Thymus (tissue), 11 donors: ENCODE data around the gene IP6K1. TPM values are rescaled to one million over a fixed set of nuclear protein-coding genes. Genes with fewer than 3 reads are reported as not detected.
"Not testable (repeated sequence)": the region's sequence is repeated elsewhere in the genome, so short reads cannot be mapped to it uniquely, and the experiment has no call there.

Experiments
- DNase-seq, 9 donors: peaks; one replicate each; pipeline ENCODE4 v3.0.0-alpha.2; 2013; ENCODE audit warnings: low spot score in 9 of 9, low read depth in 6 of 9, missing footprints in 1 of 9
- H3K27ac ChIP-seq, 2 donors: one replicate each; pipeline ENCODE4 v1.5.1; 2013; ENCODE audit warnings: control low read depth in 1 of 2, low read depth in 1 of 2, low read length in 1 of 2, mild to moderate bottlenecking in 1 of 2, moderate library complexity in 1 of 2
- H3K27me3 ChIP-seq, 2 donors: one replicate each; pipeline ENCODE4 v1.5.1; 2013; ENCODE audit warnings: low read length in 1 of 2; ENCODE audit not compliant: control insufficient read depth in 2 of 2, insufficient read depth in 1 of 2
- H3K36me3 ChIP-seq, 2 donors: one replicate each; pipeline ENCODE4 v1.5.1; 2013; ENCODE audit warnings: low read length in 1 of 2, mild to moderate bottlenecking in 1 of 2, moderate library complexity in 1 of 2; ENCODE audit not compliant: control insufficient read depth in 2 of 2, insufficient read depth in 2 of 2
- H3K4me1 ChIP-seq, 2 donors: one replicate each; pipeline ENCODE4 v1.5.1; 2013; ENCODE audit warnings: low read length in 2 of 2; ENCODE audit not compliant: control insufficient read depth in 2 of 2, insufficient read depth in 2 of 2
- H3K4me3 ChIP-seq, 2 donors: one replicate each; pipeline ENCODE4 v1.5.1; 2013; ENCODE audit warnings: low read length in 2 of 2, control low read depth in 1 of 2, mild to moderate bottlenecking in 1 of 2
- H3K9me3 ChIP-seq, 2 donors: one replicate each; pipeline ENCODE4 v1.5.1; 2013; ENCODE audit warnings: low read length in 1 of 2, mild to moderate bottlenecking in 1 of 2; ENCODE audit not compliant: control insufficient read depth in 2 of 2, insufficient read depth in 1 of 2
- WGBS: extraction: QIAGEN DNeasy Blood & Tissue Kit; methylation state at CpG from one replicate; pipeline ENCODE4 v1.1.7; 2013; 5-methylcytosine and 5-hydroxymethylcytosine counted together
- polyA plus RNA-seq: library from polyadenylated mRNA; stranded (reverse); fragments of 200-250 nt; gene quantifications from one replicate; pipeline ENCODE4 v1.2.3, GENCODE V29; 2013
- total RNA-seq: library from RNA; stranded (reverse); fragments of 120-200 nt; gene quantifications from one replicate; pipeline ENCODE4 v1.2.4, GENCODE V29; 2013
- donor health status: healthy.

Gene IP6K1
- total and polyA plus RNA-seq, 2 donors = 12.2 to 17.2 TPM

- DNase-seq = no peak
- Histone ChIP-seq H3K9me3 (no peaks in the 10 kb centered on the region), H3K4me1 (peaks cover 12 to 30% of the 10 kb centered on the region in 2 donors), H3K27me3 (no peaks in the 10 kb centered on the region), H3K27ac (peak overlapping the region in 1 of 2 donors; percentile 87), H3K36me3 (peaks cover 6 to 10% of the 10 kb centered on the region in 2 donors), H3K4me3 (no peak overlapping the region)
- WGBS = 94% methylated on average over 5 of the region's 5 CpGs
Measured at GRCh38 chr3:49787536-49787935, 1.2 kb upstream of the IP6K1 start.

GRCh38 chr3:49787182-49787464 lies 781 bp upstream of the IP6K1 start:
- H3K27ac ChIP-seq = peak overlapping the region; percentile 87 to 94
- H3K36me3 ChIP-seq = peaks cover 9 to 14% of the 10 kb centered on the region in 2 donors
- no peak for DNase-seq
- 65% methylated on average over 3 of the region's 3 CpGs for WGBS
- H3K4me1 ChIP-seq = peaks cover 12 to 30% of the 10 kb centered on the region in 2 donors
- H3K27me3 ChIP-seq = no peaks in the 10 kb centered on the region
- H3K9me3 ChIP-seq = no peaks in the 10 kb centered on the region
- peak overlapping the region; percentile 79 to 100 for H3K4me3 ChIP-seq

- Histone ChIP-seq H3K4me3 (peak overlapping the region; percentile 79 to 100), H3K9me3 (no peaks in the 10 kb centered on the region), H3K4me1 (peaks cover 12 to 27% of the 10 kb centered on the region in 2 donors), H3K36me3 (peaks cover 18 to 21% of the 10 kb centered on the region in 2 donors), H3K27me3 (no peaks in the 10 kb centered on the region), H3K27ac (peak overlapping the region; percentile 75 to 94)
- 2% methylated on average over 50 of the region's 50 CpGs for WGBS
- DNase-seq = peak in 1 of 9 donors; percentile 66
Measured at GRCh38 chr3:49785565-49786356, 581 bp downstream of the IP6K1 start.

DNA sequence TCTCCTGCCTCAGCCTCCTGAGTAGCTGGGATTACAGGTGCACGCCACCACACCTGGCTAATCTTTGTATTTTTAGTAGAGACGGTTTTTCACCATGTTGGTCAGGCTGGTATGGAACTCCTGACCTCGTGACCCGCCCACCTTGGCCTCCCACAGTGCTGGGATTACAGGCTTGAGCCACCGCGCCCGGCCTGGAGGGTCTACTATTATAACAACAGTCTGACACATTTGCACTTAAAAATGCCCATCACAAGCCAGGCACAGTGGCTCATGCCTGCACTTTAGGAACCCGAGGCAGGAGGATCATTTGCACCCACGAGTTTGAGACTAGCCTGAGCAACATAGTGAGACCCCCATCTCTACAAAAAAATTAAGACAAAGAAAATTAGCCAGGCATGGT lies 4.1 kb downstream of the IP6K1 start:
- DNase-seq, H3K27me3 ChIP-seq, H3K9me3 ChIP-seq, H3K4me3 ChIP-seq, H3K27ac ChIP-seq: not testable (repeated sequence)
- 97% methylated on average over 9 of the region's 9 CpGs for WGBS
- peaks cover 12 to 18% of the 10 kb centered on the region in 2 donors for H3K4me1 ChIP-seq
- H3K36me3 ChIP-seq = peaks cover 28% of the 10 kb centered on the region in 2 donors

GRCh38 chr3:49781415-49782199 lies 4.7 kb downstream of the IP6K1 start:
- DNase-seq = no peak
- peaks cover 31 to 33% of the 10 kb centered on the region in 2 donors for H3K36me3 ChIP-seq
- H3K4me1 ChIP-seq = peaks cover 6 to 12% of the 10 kb centered on the region in 2 donors
- no peak overlapping the region for H3K4me3 ChIP-seq
- no peak overlapping the region for H3K27ac ChIP-seq
- 98% methylated on average over 5 of the region's 5 CpGs for WGBS
- H3K9me3 ChIP-seq = no peaks in the 10 kb centered on the region
- no peaks in the 10 kb centered on the region for H3K27me3 ChIP-seq

- not testable (repeated sequence) for H3K27me3 ChIP-seq, H3K9me3 ChIP-seq, H3K27ac ChIP-seq, DNase-seq, H3K4me3 ChIP-seq
- peaks cover 32 to 35% of the 10 kb centered on the region in 2 donors for H3K36me3 ChIP-seq
- 96% methylated on average over 9 of the region's 9 CpGs for WGBS
- peaks cover 6 to 12% of the 10 kb centered on the region in 2 donors for H3K4me1 ChIP-seq
Measured at GRCh38 chr3:49780975-49781365, 5.4 kb downstream of the IP6K1 start.

- H3K4me1 ChIP-seq = peaks cover 6 to 12% of the 10 kb centered on the region in 2 donors
- no peak overlapping the region for H3K27ac ChIP-seq
- DNase-seq = no peak
- no peaks in the 10 kb centered on the region for H3K27me3 ChIP-seq
- H3K9me3 ChIP-seq = no peaks in the 10 kb centered on the region
- no peak overlapping the region for H3K4me3 ChIP-seq
- H3K36me3 ChIP-seq = peaks cover 36 to 37% of the 10 kb centered on the region in 2 donors
- WGBS = 55% methylated on average over 4 of the region's 4 CpGs
Measured at GRCh38 chr3:49780080-49780974, 6.0 kb downstream of the IP6K1 start.

DNA sequence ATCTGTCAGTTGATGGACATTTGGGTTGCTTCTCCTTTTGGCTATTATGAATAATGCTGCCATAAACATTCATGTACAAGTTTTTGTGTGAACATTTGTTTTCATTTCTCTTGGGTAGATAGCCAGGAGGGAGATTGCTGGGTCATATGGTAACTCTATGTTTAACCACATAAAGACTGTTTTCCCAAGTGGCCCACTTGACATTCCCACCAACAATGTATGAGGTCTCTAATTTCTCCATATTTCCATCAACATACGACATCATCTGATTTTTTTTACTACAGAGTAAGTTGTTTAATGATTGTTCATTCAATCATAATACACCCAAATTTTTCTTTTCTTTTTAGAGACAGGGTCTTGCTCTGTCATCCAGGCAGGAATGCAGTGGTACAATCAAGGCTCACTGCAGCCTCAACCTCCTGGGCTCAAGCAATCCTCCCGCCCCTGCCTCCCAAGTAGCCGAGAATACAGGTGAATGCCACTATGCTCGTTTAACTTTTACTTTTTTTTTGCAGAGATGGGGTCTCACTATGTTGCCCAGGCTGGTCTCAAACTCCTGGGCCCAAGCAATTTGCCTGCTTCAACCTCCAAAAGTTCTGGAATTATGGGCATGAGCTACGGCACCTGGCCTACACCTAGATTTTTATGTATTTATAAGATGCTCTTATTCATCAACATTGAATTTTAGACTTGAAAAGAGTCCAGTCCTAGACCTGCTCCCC lies 6.8 kb downstream of the IP6K1 start:
- Histone ChIP-seq H3K27me3 (no peaks in the 10 kb centered on the region), H3K9me3 (no peaks in the 10 kb centered on the region), H3K4me1 (peaks cover 0 to 6% of the 10 kb centered on the region in 2 donors), H3K27ac (no peak overlapping the region), H3K4me3 (no peak overlapping the region), H3K36me3 (peaks cover 39 to 43% of the 10 kb centered on the region in 2 donors)
- DNase-seq = no peak
- WGBS = 98% methylated on average over 5 of the region's 5 CpGs
